ENCODE measurements around the gene FHIT. TPM values are rescaled to one million over a fixed set of nuclear protein-coding genes. Genes with fewer than 3 reads are reported as not detected.

The FHIT gene
- total and polyA plus RNA-seq, 10 of the 15 experiments (the other 5 are each of a cell fraction or from before 2014, with no cell fraction given), result 4.2 to 14.9 (median 9.4) TPM

DNA sequence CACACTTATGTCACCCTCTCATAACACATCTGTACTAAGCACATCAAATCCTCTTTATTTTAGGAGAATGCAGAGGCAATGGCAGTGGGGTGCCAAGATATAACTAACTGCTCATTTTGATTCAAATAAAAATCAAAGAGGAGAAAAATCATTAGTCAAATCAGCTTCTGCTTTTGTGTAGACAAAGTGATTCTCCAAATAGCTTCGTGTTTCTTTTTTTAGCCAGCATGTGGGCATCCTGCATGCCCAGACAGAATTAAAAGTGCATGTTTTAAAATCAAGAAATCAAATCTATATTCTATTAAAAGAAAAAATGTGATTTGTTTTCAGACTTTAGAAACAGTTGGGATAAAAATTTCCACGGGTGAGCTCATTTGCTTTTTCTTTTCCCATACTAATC, 1440.1 kb downstream of the FHIT start:
- TF ChIP-seq TAF1 (IDR thresholded peaks at IDR 0.05; ENCODE audit: borderline replicate concordance, low read depth, low read length), result no peak
- TF ChIP-seq SUZ12 (IDR thresholded peaks at IDR 0.05; ENCODE audit: unreplicated experiment), result no peak
- no peak for TF ChIP-seq NBN (IDR thresholded peaks at IDR 0.05)
- no peak for TF ChIP-seq TARDBP (IDR thresholded peaks at IDR 0.05; ENCODE audit: borderline replicate concordance)
- TF ChIP-seq PAX8 (IDR thresholded peaks at IDR 0.05), result no peak
- no peak for TF ChIP-seq NR2C2 (IDR thresholded peaks at IDR 0.05; ENCODE audit: borderline replicate concordance, control insufficient read depth, insufficient read length, low read depth)
- no peak for TF ChIP-seq FOS (IDR thresholded peaks at IDR 0.05; ENCODE audit: borderline replicate concordance, extremely low read depth, insufficient read length)
- no peak for TF ChIP-seq TCF3 (IDR thresholded peaks at IDR 0.05; ENCODE audit: borderline replicate concordance, insufficient read depth, low read depth, low read length)
- no peak for TF ChIP-seq HDAC6 (IDR thresholded peaks at IDR 0.05; ENCODE audit: unreplicated experiment)
- TF ChIP-seq CBX5 (IDR thresholded peaks at IDR 0.05; ENCODE audit: low read depth), result no peak
- no peak for TF ChIP-seq SKIL (IDR thresholded peaks at IDR 0.05; ENCODE audit: low read depth, poor library complexity, severe bottlenecking)
- TF ChIP-seq CHD4 (IDR thresholded peaks at IDR 0.05), result no peak
- TF ChIP-seq IRF3 (IDR thresholded peaks at IDR 0.05), result no peak
- TF ChIP-seq ATF7 (IDR thresholded peaks at IDR 0.05; ENCODE audit: low read depth), result no peak
- TF ChIP-seq SREBF2 (IDR thresholded peaks at IDR 0.05; ENCODE audit: low read length), result no peak
- no peak for TF ChIP-seq IKZF1 (conservative IDR thresholded peaks at IDR 0.05)
- TF ChIP-seq, protein P1, sequence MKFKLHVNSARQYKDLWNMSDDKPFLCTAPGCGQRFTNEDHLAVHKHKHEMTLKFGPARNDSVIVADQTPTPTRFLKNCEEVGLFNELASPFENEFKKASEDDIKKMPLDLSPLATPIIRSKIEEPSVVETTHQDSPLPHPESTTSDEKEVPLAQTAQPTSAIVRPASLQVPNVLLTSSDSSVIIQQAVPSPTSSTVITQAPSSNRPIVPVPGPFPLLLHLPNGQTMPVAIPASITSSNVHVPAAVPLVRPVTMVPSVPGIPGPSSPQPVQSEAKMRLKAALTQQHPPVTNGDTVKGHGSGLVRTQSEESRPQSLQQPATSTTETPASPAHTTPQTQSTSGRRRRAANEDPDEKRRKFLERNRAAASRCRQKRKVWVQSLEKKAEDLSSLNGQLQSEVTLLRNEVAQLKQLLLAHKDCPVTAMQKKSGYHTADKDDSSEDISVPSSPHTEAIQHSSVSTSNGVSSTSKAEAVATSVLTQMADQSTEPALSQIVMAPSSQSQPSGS (IDR thresholded peaks at IDR 0.05; ENCODE audit: low read length), result no peak
- no peak for TF ChIP-seq ASH2L (IDR thresholded peaks at IDR 0.05; ENCODE audit: borderline replicate concordance, low read depth)
- no peak for TF ChIP-seq SMAD5 (IDR thresholded peaks at IDR 0.05; ENCODE audit: low read depth)
- DNase-seq (ENCODE audit: low read depth, low spot score) (no peak), FAIRE-seq (no peak), ATAC-seq (no peak; the same call in 2 of the 3 replicates)
- Histone ChIP-seq H3K27ac (ENCODE audit: control insufficient read depth, insufficient read depth) (no peak overlapping the region), H3K36me3 (ENCODE audit: control insufficient read depth in 2 of 2, insufficient read depth in 2 of 2, low read length in 1 of 2) (no peaks in the 10 kb centered on the region), H3K9ac (ENCODE audit: control insufficient read depth, insufficient read depth, low read length) (no peak overlapping the region), H3K79me2 (ENCODE audit: control insufficient read depth, insufficient read depth, low read length) (no peaks in the 10 kb centered on the region), H4K20me1 (ENCODE audit: control insufficient read depth, insufficient read depth) (no peaks in the 10 kb centered on the region), H3K27me3 (replicated peaks in 1 of 2; ENCODE audit: control insufficient read depth in 2 of 2, insufficient read depth in 2 of 2, low read length in 1 of 2) (no peaks in the 10 kb centered on the region), H3K4me1 (ENCODE audit: control insufficient read depth, insufficient read depth, low read length) (no peaks in the 10 kb centered on the region), H3K9me3 (replicated peaks; ENCODE audit: control insufficient read depth, insufficient read depth, low read length) (no peaks in the 10 kb centered on the region), H3K4me3 (no peak overlapping the region), H3K4me2 (ENCODE audit: control insufficient read depth, insufficient read depth) (no peak overlapping the region), H2AFZ (ENCODE audit: control insufficient read depth, low read depth, low read length) (no peak overlapping the region)
- SMC1A ChIA-PET (ENCODE audit: uncharacterized antibody, unreplicated experiment), result interaction anchor here (0.7 to 4.1 kb wide), 8 partner anchors 8 to 598 kb away, joined by 3 to 27 read pairs (median 4); no protein-coding TSS in a partner anchor
- intact Hi-C loops (cut with micrococcal nuclease; ENCODE audit: unreplicated experiment), result no loop called here
- POLR2A ChIA-PET, result no interaction called here
- 0% methylated on average over 2 of the region's 2 CpGs for whole genome bisulfite sequencing (ENCODE audit: insufficient coverage, insufficient replicate concordance, low lambda C conversion rate, missing lambda C conversion rate)
- CTCF ChIA-PET, result interaction anchor here (0.8 to 2.6 kb wide), 4 partner anchors 47 to 500 kb away, joined by 3 to 27 read pairs (median 14); no protein-coding TSS in a partner anchor
- BruUV-seq (replicated peaks), result no TSS peak
- RAD21 ChIA-PET (ENCODE audit: unreplicated experiment), result interaction anchor here (1.0 to 3.5 kb wide), 4 partner anchors 236 to 599 kb away, joined by 3 to 18 read pairs (median 14); no protein-coding TSS in a partner anchor
- in situ Hi-C loops (cut with MboI), result no loop called here
